CD14-positive monocyte (primary cell): ENCODE data around the gene AP3B2. TPM values are rescaled to one million over a fixed set of nuclear protein-coding genes. Genes with fewer than 3 reads are reported as not detected.

Source experiments
- DNase-seq, 3 donors: peaks; one replicate each; pipeline ENCODE4 v3.0.0-alpha.2; 2011 to 2022
- H2AFZ ChIP-seq: 2 replicates; pipeline ENCODE4 v1.6.0; 2012; ENCODE audit warnings: mild to moderate bottlenecking, low read depth, low read length, inconsistent platforms; ENCODE audit not compliant: insufficient read depth, poor library complexity, severe bottlenecking
- H3K27ac ChIP-seq, 2 donors: 1 replicate in 1 of 2; 2 replicates in 1 of 2; pipeline ENCODE4 v1.5.1; 2012 to 2013; ENCODE audit warnings: low read length in 2 of 2, control low read depth in 1 of 2, inconsistent platforms in 1 of 2, low read depth in 1 of 2, mild to moderate bottlenecking in 1 of 2
- H3K27me3 ChIP-seq, 2 donors: one replicate each; pipeline versions ENCODE4 v1.6.0 to v1.6.1; 2011 to 2013; ENCODE audit warnings: low read length in 2 of 2; ENCODE audit not compliant: control insufficient read depth in 2 of 2, insufficient read depth in 2 of 2
- H3K36me3 ChIP-seq, 2 donors: replicated peaks in 1 of 2; 1 replicate in 1 of 2; 2 replicates in 1 of 2; pipeline versions ENCODE4 v1.5.1 to v1.6.1; 2012 to 2013; ENCODE audit warnings: low read length in 2 of 2, control low read depth in 1 of 2, inconsistent platforms in 1 of 2, mild to moderate bottlenecking in 1 of 2; ENCODE audit not compliant: insufficient read depth in 2 of 2, control insufficient read depth in 1 of 2
- H3K4me1 ChIP-seq, 2 donors: 1 replicate in 1 of 2; 2 replicates in 1 of 2; pipeline versions ENCODE4 v1.5.1 to v1.6.1; 2012 to 2013; ENCODE audit warnings: low read length in 2 of 2, control low read depth in 1 of 2, inconsistent platforms in 1 of 2, mild to moderate bottlenecking in 1 of 2, moderate library complexity in 1 of 2; ENCODE audit not compliant: insufficient read depth in 2 of 2, control insufficient read depth in 1 of 2
- H3K4me2 ChIP-seq: replicated peaks from 2 replicates; pipeline ENCODE3; 2012; ENCODE audit warnings: low read length, moderate library complexity, mild to moderate bottlenecking; ENCODE audit not compliant: poor library complexity, severe bottlenecking; ENCODE audit errors: extremely low read depth
- H3K4me3 ChIP-seq, 3 experiments: fragments of 200-600 bp in 1 of 3; sonication (generic) in 1 of 3; replicated peaks in 1 of 3; 1 replicate in 2 of 3; 2 replicates in 1 of 3; pipeline ENCODE4 v1.5.1; 2011 to 2013; ENCODE audit warnings: low read length in 3 of 3, mild to moderate bottlenecking in 3 of 3, control low read depth in 2 of 3, low read depth in 2 of 3, inconsistent platforms in 1 of 3, moderate library complexity in 1 of 3
- H3K79me2 ChIP-seq: 2 replicates; pipeline ENCODE4 v1.6.0; 2012; ENCODE audit warnings: mild to moderate bottlenecking, control low read depth, inconsistent platforms, low read length, moderate library complexity; ENCODE audit not compliant: insufficient read depth
- H3K9ac ChIP-seq: 2 replicates; pipeline ENCODE4 v1.6.0; 2017; ENCODE audit warnings: low read length, mild to moderate bottlenecking; ENCODE audit not compliant: insufficient read depth, poor library complexity, severe bottlenecking
- H3K9me3 ChIP-seq, 2 donors: replicated peaks in 1 of 2; 1 replicate in 1 of 2; 2 replicates in 1 of 2; pipeline versions ENCODE4 v1.5.1 to v1.6.1; 2012 to 2013; ENCODE audit warnings: low read length in 2 of 2, control low read depth in 1 of 2; ENCODE audit not compliant: control insufficient read depth in 1 of 2, insufficient read depth in 1 of 2
- H4K20me1 ChIP-seq: 2 replicates; pipeline ENCODE4 v1.6.0; 2012; ENCODE audit warnings: mild to moderate bottlenecking, low read length, control low read depth, moderate library complexity; ENCODE audit not compliant: insufficient read depth
- H3K27ac Mint-ChIP-seq, 7 donors: one replicate each; pipeline ENCODE4 v1.8.0; 2020; ENCODE audit warnings: mild to moderate bottlenecking in 7 of 7, mixed read lengths in 7 of 7, moderate library complexity in 6 of 7, inconsistent platforms in 2 of 7
- H3K27me3 Mint-ChIP-seq, 3 donors: one replicate each; pipeline ENCODE4 v1.8.0; 2021 to 2022; ENCODE audit warnings: low read depth in 3 of 3, mild to moderate bottlenecking in 3 of 3, mixed read lengths in 3 of 3, moderate library complexity in 3 of 3, inconsistent platforms in 1 of 3
- H3K36me3 Mint-ChIP-seq, 2 donors: one replicate each; pipeline ENCODE4 v1.8.0; 2020; ENCODE audit warnings: mixed read lengths in 2 of 2, inconsistent platforms in 1 of 2, mild to moderate bottlenecking in 1 of 2
- H3K4me1 Mint-ChIP-seq: one replicate; pipeline ENCODE4 v1.8.0; 2020; ENCODE audit warnings: mild to moderate bottlenecking, mixed read lengths
- H3K4me3 Mint-ChIP-seq, 2 donors: one replicate each; pipeline ENCODE4 v1.8.0; 2020; ENCODE audit warnings: mild to moderate bottlenecking in 2 of 2, mixed read lengths in 2 of 2, moderate library complexity in 1 of 2
- H3K9me3 Mint-ChIP-seq, 7 donors: one replicate each; pipeline ENCODE4 v1.8.0; 2020 to 2022; ENCODE audit warnings: mixed read lengths in 7 of 7, mild to moderate bottlenecking in 6 of 7, moderate library complexity in 6 of 7, inconsistent platforms in 2 of 7
- whole genome bisulfite sequencing: methylation state at CpG from one replicate; pipeline ENCODE4 v1.1.5; 2013; ENCODE audit warnings: missing lambda C conversion rate; ENCODE audit not compliant: insufficient coverage; 5-methylcytosine and 5-hydroxymethylcytosine counted together
- intact Hi-C, 2 donors: fragments of 100-400 bp; cut with micrococcal nuclease; formaldehyde crosslinking; loops; one replicate each; pipeline versions ENCODE4 v1.15.0 to v1.15.1; 2023
- polyA plus RNA-seq, 3 donors: library from polyadenylated mRNA; depleted of rRNA in 1 of 3; unstranded in 2 of 3; stranded (reverse) in 1 of 3; fragments of 300-500 nt in 2 of 3; fragments of >200 nt in 1 of 3; fragmentation: Illumina TruSeq in 2 of 3; gene quantifications; 1 replicate in 2 of 3; 2 replicates in 1 of 3; pipeline ENCODE4 v1.2.3, GENCODE V29; 2012 to 2021
- TF ChIP-seq, protein P1 (sequence below): fragments of 200-600 bp; IDR thresholded peaks from one replicate; pipeline ENCODE4 v1.8.0; 2022; ENCODE audit warnings: antibody characterized with exemption, mild to moderate bottlenecking

The AP3B2 gene
- polyA plus RNA-seq, 3 donors: 0.85 to 0.95 TPM; not detected in 1

DNA sequence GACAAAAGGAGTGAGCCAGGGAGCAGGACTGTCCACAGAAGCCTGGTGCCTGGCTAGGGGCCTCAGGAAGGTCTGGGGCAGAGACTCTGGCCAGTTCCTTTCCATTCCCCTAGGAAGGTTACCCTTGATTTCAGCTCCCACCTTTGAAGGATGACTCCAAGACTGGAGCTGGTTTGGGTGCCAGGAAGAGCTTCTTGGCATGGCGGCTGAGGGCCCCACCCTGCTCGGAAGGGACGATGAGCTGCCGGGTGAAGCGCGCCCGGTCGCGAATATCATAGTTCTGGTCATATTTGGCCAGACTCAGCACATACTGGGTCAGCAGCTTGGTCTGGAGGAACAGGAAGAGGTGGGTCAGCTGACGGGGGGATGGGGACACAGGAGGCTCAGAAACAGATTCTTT is 43.1 kb downstream of the AP3B2 start:
- H3K4me1 Mint-ChIP-seq: no peaks in the 10 kb centered on the region
- no peak overlapping the region for H3K27ac Mint-ChIP-seq
- no peak overlapping the region for H3K9ac ChIP-seq
- no peaks in the 10 kb centered on the region for H3K79me2 ChIP-seq
- 98% methylated on average over 10 of the region's 10 CpGs for WGBS
- no peaks in the 10 kb centered on the region for H3K4me1 ChIP-seq
- H2AFZ ChIP-seq: no peak overlapping the region
- H3K9me3 ChIP-seq: no peaks in the 10 kb centered on the region
- H3K27me3 Mint-ChIP-seq: peaks cover 0 to 10% (median 3%) of the 10 kb centered on the region in 3 donors
- no peaks in the 10 kb centered on the region for H3K36me3 Mint-ChIP-seq
- H3K4me3 ChIP-seq: no peak overlapping the region
- no peaks in the 10 kb centered on the region for H4K20me1 ChIP-seq
- H3K4me2 ChIP-seq: no peak overlapping the region
- H3K9me3 Mint-ChIP-seq: peaks cover 0 to 4% (median 0%) of the 10 kb centered on the region in 7 donors
- no peak overlapping the region for H3K27ac ChIP-seq
- no peak for DNase-seq
- H3K36me3 ChIP-seq: no peaks in the 10 kb centered on the region
- intact Hi-C loops: no loop called here
- no peak overlapping the region for H3K4me3 Mint-ChIP-seq
- TF ChIP-seq, protein P1, sequence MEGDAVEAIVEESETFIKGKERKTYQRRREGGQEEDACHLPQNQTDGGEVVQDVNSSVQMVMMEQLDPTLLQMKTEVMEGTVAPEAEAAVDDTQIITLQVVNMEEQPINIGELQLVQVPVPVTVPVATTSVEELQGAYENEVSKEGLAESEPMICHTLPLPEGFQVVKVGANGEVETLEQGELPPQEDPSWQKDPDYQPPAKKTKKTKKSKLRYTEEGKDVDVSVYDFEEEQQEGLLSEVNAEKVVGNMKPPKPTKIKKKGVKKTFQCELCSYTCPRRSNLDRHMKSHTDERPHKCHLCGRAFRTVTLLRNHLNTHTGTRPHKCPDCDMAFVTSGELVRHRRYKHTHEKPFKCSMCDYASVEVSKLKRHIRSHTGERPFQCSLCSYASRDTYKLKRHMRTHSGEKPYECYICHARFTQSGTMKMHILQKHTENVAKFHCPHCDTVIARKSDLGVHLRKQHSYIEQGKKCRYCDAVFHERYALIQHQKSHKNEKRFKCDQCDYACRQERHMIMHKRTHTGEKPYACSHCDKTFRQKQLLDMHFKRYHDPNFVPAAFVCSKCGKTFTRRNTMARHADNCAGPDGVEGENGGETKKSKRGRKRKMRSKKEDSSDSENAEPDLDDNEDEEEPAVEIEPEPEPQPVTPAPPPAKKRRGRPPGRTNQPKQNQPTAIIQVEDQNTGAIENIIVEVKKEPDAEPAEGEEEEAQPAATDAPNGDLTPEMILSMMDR: no peak
- no peaks in the 10 kb centered on the region for H3K27me3 ChIP-seq

DNA sequence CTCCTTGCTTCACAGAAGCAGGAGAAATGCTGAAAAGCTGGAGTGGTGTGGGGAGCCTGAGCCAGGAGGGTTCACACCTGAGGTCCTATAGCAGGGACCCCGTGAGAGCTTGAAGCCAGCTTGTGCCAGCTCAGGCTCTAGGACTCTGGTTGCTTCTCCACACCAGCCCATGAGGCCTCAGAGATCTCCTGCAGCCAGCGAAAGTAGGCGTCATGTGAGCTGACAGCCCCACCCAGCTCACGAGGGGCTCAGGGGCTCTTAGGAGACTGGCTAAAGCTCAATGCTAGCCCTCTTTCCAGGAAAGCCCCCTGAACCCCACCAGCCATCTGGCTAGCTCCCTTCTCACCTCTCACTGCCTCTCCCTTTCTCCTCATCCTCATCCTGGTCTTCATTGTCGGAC is 45.7 kb downstream of the AP3B2 start:
- Histone ChIP-seq H2AFZ (no peak overlapping the region), H3K4me3 (no peak overlapping the region), H3K79me2 (no peaks in the 10 kb centered on the region), H3K27ac (no peak overlapping the region), H3K4me1 (no peaks in the 10 kb centered on the region), H3K9me3 (no peaks in the 10 kb centered on the region), H3K27me3 (no peaks in the 10 kb centered on the region), H3K9ac (no peak overlapping the region), H3K36me3 (no peaks in the 10 kb centered on the region), H3K4me2 (no peak overlapping the region), H4K20me1 (no peaks in the 10 kb centered on the region)
- intact Hi-C loops: no loop called here
- Mint-ChIP-seq H3K4me3 (no peak overlapping the region), H3K36me3 (no peaks in the 10 kb centered on the region), H3K4me1 (no peaks in the 10 kb centered on the region), H3K9me3 (peaks cover 0 to 2% (median 0%) of the 10 kb centered on the region in 7 donors), H3K27me3 (peaks cover 0 to 10% (median 3%) of the 10 kb centered on the region in 3 donors), H3K27ac (peak overlapping the region in 1 of 7 donors; percentile 11)
- TF ChIP-seq, protein P1: no peak
- WGBS: 92% methylated on average over 4 of the region's 5 CpGs
- no peak for DNase-seq
